Muscle layer of colon (tissue), 2 donors: ENCODE data around the gene WWOX.

Experiments
- H3K27ac ChIP-seq: one replicate; pipeline ENCODE4 v1.7.0; 2013; ENCODE audit warnings: low read depth, mild to moderate bottlenecking, low read length, moderate library complexity
- H3K27me3 ChIP-seq, 2 donors: one replicate each; pipeline ENCODE4 v1.7.0; 2013; ENCODE audit warnings: low read length in 2 of 2, mild to moderate bottlenecking in 2 of 2; ENCODE audit not compliant: insufficient read depth in 2 of 2, control insufficient read depth in 1 of 2
- H3K36me3 ChIP-seq: one replicate; pipeline ENCODE4 v1.7.0; 2013; ENCODE audit warnings: mild to moderate bottlenecking, low read length; ENCODE audit not compliant: insufficient read depth
- H3K4me1 ChIP-seq: one replicate; pipeline ENCODE4 v1.7.0; 2013; ENCODE audit warnings: mild to moderate bottlenecking, low read length; ENCODE audit not compliant: insufficient read depth
- H3K4me3 ChIP-seq, 2 donors: one replicate each; pipeline ENCODE4 v1.7.0; 2013; ENCODE audit warnings: low read length in 2 of 2, low read depth in 1 of 2, mild to moderate bottlenecking in 1 of 2, moderate library complexity in 1 of 2
- H3K9ac ChIP-seq: one replicate; pipeline ENCODE4 v1.7.0; 2013; ENCODE audit warnings: low read length
- H3K9me3 ChIP-seq: one replicate; pipeline ENCODE4 v1.7.0; 2013; ENCODE audit warnings: mild to moderate bottlenecking, low read length
- donor health status: abdominal sarcoma.
- donor health status: Adenocarcinoma of cecum.

WWOX gene

DNA sequence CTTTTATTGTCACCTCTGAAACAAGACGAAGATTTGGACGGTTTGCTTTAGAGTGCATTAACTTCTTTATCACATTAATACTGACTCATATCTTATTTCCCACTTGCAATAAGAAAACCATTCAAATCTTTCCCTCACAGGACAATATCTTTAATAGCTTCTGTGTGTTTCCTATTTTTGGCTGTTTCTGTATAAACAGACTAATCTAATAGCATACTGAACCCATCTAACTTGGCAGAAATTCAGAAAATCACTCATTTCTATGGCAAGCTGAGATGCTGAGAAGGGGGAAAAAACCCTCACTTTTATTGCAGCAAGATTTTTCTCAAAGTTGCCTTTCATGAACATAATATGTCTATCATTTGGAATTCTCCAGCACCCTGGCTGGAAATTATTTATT lies 524.9 kb downstream of the WWOX start:
- no peak overlapping the region for H3K4me3 ChIP-seq
- peaks cover 3% of the 10 kb centered on the region for H3K9me3 ChIP-seq
- no peaks in the 10 kb centered on the region for H3K27me3 ChIP-seq
- H3K9ac ChIP-seq = no peak overlapping the region
- H3K27ac ChIP-seq = no peak overlapping the region
- H3K36me3 ChIP-seq = no peaks in the 10 kb centered on the region
- H3K4me1 ChIP-seq = peaks cover 9% of the 10 kb centered on the region

- H3K4me3 ChIP-seq = no peak overlapping the region
- H3K9ac ChIP-seq = no peak overlapping the region
- H3K27me3 ChIP-seq = no peaks in the 10 kb centered on the region
- H3K36me3 ChIP-seq = no peaks in the 10 kb centered on the region
- no peaks in the 10 kb centered on the region for H3K9me3 ChIP-seq
- H3K27ac ChIP-seq = no peak overlapping the region
- peaks cover 9% of the 10 kb centered on the region for H3K4me1 ChIP-seq
Measured at GRCh38 chr16:78628461-78629045, 529.1 kb downstream of the WWOX start.

GRCh38 chr16:78629173-78629572 lies 529.7 kb downstream of the WWOX start:
- Histone ChIP-seq H3K9me3 (no peaks in the 10 kb centered on the region), H3K4me1 (peaks cover 9% of the 10 kb centered on the region), H3K36me3 (no peaks in the 10 kb centered on the region), H3K9ac (no peak overlapping the region), H3K27me3 (no peaks in the 10 kb centered on the region), H3K4me3 (no peak overlapping the region), H3K27ac (no peak overlapping the region)

DNA sequence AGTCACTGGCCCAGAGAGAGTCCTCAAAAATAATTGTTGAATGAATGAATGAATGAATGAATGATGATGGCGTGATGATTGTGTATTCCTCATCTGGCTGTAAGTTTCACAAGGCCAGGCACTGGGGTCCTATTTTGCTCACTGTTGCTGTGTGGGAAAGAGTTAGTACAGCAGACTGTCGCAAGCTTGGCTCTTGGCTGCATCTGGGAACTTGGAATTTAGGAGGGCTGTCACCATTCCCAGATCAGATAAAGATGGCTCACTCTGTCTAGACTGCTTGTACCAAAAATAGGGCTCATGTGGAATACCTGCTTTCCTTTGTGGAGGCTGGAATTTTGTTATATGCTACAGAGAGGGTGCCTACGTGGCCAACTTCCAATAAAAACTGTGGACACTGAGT lies 530.6 kb downstream of the WWOX start:
- Histone ChIP-seq H3K4me1 (peaks cover 9% of the 10 kb centered on the region), H3K27me3 (no peaks in the 10 kb centered on the region), H3K4me3 (no peak overlapping the region), H3K9me3 (no peaks in the 10 kb centered on the region), H3K36me3 (no peaks in the 10 kb centered on the region), H3K27ac (no peak overlapping the region), H3K9ac (no peak overlapping the region)

GRCh38 chr16:78633551-78633950 lies 534.1 kb downstream of the WWOX start:
- Histone ChIP-seq H3K4me3 (no peak overlapping the region), H3K36me3 (no peaks in the 10 kb centered on the region), H3K9me3 (no peaks in the 10 kb centered on the region), H3K4me1 (peaks cover under 1% of the 10 kb centered on the region), H3K27ac (no peak overlapping the region), H3K27me3 (no peaks in the 10 kb centered on the region), H3K9ac (no peak overlapping the region)

GRCh38 chr16:78635807-78636206 lies 536.4 kb downstream of the WWOX start:
- H3K9me3 ChIP-seq = no peaks in the 10 kb centered on the region
- no peaks in the 10 kb centered on the region for H3K27me3 ChIP-seq
- H3K36me3 ChIP-seq = no peaks in the 10 kb centered on the region
- H3K4me3 ChIP-seq = no peak overlapping the region
- no peaks in the 10 kb centered on the region for H3K4me1 ChIP-seq
- H3K27ac ChIP-seq = no peak overlapping the region
- H3K9ac ChIP-seq = no peak overlapping the region

GRCh38 chr16:78638371-78638770 lies 538.9 kb downstream of the WWOX start:
- H3K4me3 ChIP-seq = no peak overlapping the region
- H3K36me3 ChIP-seq = no peaks in the 10 kb centered on the region
- H3K27ac ChIP-seq = no peak overlapping the region
- no peaks in the 10 kb centered on the region for H3K4me1 ChIP-seq
- no peaks in the 10 kb centered on the region for H3K9me3 ChIP-seq
- no peaks in the 10 kb centered on the region for H3K27me3 ChIP-seq
- H3K9ac ChIP-seq = no peak overlapping the region

DNA sequence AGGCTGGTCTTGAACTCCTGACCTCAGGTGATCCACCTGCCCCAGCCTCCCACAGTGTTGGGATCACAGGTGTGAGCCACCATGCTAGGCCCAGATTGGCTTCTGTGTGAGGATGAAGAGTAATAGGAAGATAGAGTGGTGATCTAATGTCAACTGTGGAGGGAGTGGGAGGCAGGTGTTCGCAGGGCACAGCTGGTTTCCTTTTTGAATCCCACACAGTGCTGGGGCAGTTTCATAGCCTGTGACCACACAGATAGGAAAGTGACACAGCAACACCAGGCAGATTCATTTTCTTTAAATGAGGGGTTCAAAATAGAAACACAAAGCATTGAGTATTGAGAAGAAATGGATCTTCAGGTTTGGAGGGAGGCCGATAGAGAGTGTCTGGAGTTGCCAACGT lies 540.3 kb downstream of the WWOX start:
- H3K27me3 ChIP-seq = no peaks in the 10 kb centered on the region
- H3K4me1 ChIP-seq = no peaks in the 10 kb centered on the region
- no peak overlapping the region for H3K4me3 ChIP-seq
- H3K9ac ChIP-seq = no peak overlapping the region
- no peaks in the 10 kb centered on the region for H3K36me3 ChIP-seq
- no peak overlapping the region for H3K27ac ChIP-seq
- H3K9me3 ChIP-seq = no peaks in the 10 kb centered on the region

- Histone ChIP-seq H3K36me3 (no peaks in the 10 kb centered on the region), H3K9ac (no peak overlapping the region), H3K27me3 (no peaks in the 10 kb centered on the region), H3K27ac (no peak overlapping the region), H3K4me1 (no peaks in the 10 kb centered on the region), H3K4me3 (no peak overlapping the region), H3K9me3 (no peaks in the 10 kb centered on the region)
Measured at GRCh38 chr16:78640886-78641285, 541.4 kb downstream of the WWOX start.

GRCh38 chr16:78641433-78641832 lies 542.0 kb downstream of the WWOX start:
- H3K9me3 ChIP-seq = no peaks in the 10 kb centered on the region
- no peaks in the 10 kb centered on the region for H3K36me3 ChIP-seq
- H3K27ac ChIP-seq = no peak overlapping the region
- H3K27me3 ChIP-seq = no peaks in the 10 kb centered on the region
- H3K4me3 ChIP-seq = no peak overlapping the region
- H3K4me1 ChIP-seq = no peaks in the 10 kb centered on the region
- no peak overlapping the region for H3K9ac ChIP-seq

- Histone ChIP-seq H3K27me3 (no peaks in the 10 kb centered on the region), H3K4me3 (no peak overlapping the region), H3K36me3 (no peaks in the 10 kb centered on the region), H3K9me3 (no peaks in the 10 kb centered on the region), H3K4me1 (peaks cover 3% of the 10 kb centered on the region), H3K27ac (no peak overlapping the region), H3K9ac (no peak overlapping the region)
Measured at GRCh38 chr16:78642621-78643285, 543.3 kb downstream of the WWOX start.

DNA sequence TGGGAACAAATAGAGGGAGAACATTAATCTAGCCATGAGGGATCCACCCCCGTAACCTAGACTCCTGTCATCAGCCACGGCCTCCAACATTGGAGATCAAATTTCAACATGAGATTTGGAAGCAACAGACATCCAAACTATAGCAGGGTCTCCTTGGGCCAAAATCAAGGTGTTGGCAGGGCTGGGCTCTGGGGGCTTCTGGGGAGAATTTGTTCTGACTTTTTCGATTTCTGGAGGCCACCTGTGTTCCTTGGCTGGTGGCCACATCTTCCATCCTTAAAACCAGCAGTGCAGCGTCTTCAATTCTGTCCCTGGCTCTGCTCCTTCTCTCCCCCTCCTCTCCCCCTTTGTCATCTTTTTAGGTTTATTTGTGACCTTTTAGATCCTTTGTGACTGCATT lies 546.2 kb downstream of the WWOX start:
- Histone ChIP-seq H3K27ac (no peak overlapping the region), H3K27me3 (no peaks in the 10 kb centered on the region), H3K9me3 (no peaks in the 10 kb centered on the region), H3K9ac (no peak overlapping the region), H3K4me3 (no peak overlapping the region), H3K36me3 (no peaks in the 10 kb centered on the region), H3K4me1 (peaks cover 13% of the 10 kb centered on the region)
